T-cell (primary cell): ENCODE measurements around the gene NAIF1. TPM values are rescaled to one million over a fixed set of nuclear protein-coding genes. Genes with fewer than 3 reads are reported as not detected.

Source experiments
- ATAC-seq, 4 experiments: fragments of 200-7000 bp in 3 of 4; fragments of 150-1000 bp in 1 of 4; cut with Tn5 transposase; replicated peaks in 1 of 4; 1 replicate in 3 of 4; 2 replicates in 1 of 4; pipeline ENCODE4 v1.10.0; 2021; ENCODE audit warnings: moderate library complexity in 3 of 4, mild to moderate bottlenecking in 2 of 4, moderate number of reproducible peaks in 1 of 4
- CTCF ChIA-PET, 2 donors: fragments of 300-600 bp; sonication (Branson Sonifier 250); formaldehyde crosslinking; loops; one replicate each; lab custom pipeline; 2022; ENCODE audit warnings: antibody characterized with exemption in 2 of 2; lab: Charles Lee
- POLR2A ChIA-PET, 2 donors: fragments of 300-600 bp; sonication (Branson Sonifier 250); formaldehyde crosslinking; loops; one replicate each; lab custom pipeline; 2022; ENCODE audit warnings: antibody characterized with exemption in 2 of 2; lab: Charles Lee
- DNase-seq, 35 experiments: peaks; one replicate each; pipeline versions ENCODE4 v3.0.0 to v3.0.0-alpha.2; 2013 to 2023
- H3K27ac ChIP-seq: one replicate; pipeline ENCODE4 v1.5.1; 2013; ENCODE audit warnings: low read length
- H3K27me3 ChIP-seq, 2 experiments: replicated peaks in 1 of 2; 1 replicate in 1 of 2; 2 replicates in 1 of 2; pipeline versions ENCODE4 v1.6.1 to v1.7.0; 2013; ENCODE audit warnings: low read length in 1 of 2, mixed read lengths in 1 of 2; ENCODE audit not compliant: control insufficient read depth in 2 of 2, insufficient read depth in 2 of 2; ENCODE audit errors: extremely low read depth in 1 of 2
- H3K36me3 ChIP-seq, 2 donors: 1 replicate in 1 of 2; 2 replicates in 1 of 2; pipeline versions ENCODE4 v1.6.1 to v1.7.0; 2013; ENCODE audit warnings: low read length in 1 of 2; ENCODE audit not compliant: control insufficient read depth in 2 of 2, insufficient read depth in 1 of 2; ENCODE audit errors: extremely low read depth in 1 of 2
- H3K4me1 ChIP-seq, 2 experiments: 1 replicate in 1 of 2; 2 replicates in 1 of 2; pipeline versions ENCODE4 v1.6.1 to v1.7.0; 2013; ENCODE audit warnings: low read length in 2 of 2, mixed read lengths in 1 of 2; ENCODE audit not compliant: insufficient read depth in 2 of 2, control insufficient read depth in 1 of 2; ENCODE audit errors: extremely low read depth in 1 of 2
- H3K4me3 ChIP-seq, 2 donors: 1 replicate in 1 of 2; 2 replicates in 1 of 2; pipeline versions ENCODE4 v1.5.1 to v1.7.0; 2013; ENCODE audit warnings: mild to moderate bottlenecking in 2 of 2, low read length in 1 of 2, moderate library complexity in 1 of 2; ENCODE audit not compliant: control insufficient read depth in 1 of 2; ENCODE audit errors: extremely low read depth in 1 of 2
- H3K9me3 ChIP-seq: 2 replicates; pipeline ENCODE4 v1.7.0; 2013
- H3K27ac Mint-ChIP-seq, 2 donors: one replicate each; pipeline ENCODE4 v1.8.0; 2020 to 2021; ENCODE audit warnings: mild to moderate bottlenecking in 2 of 2, mixed read lengths in 2 of 2
- H3K27me3 Mint-ChIP-seq, 2 donors: one replicate each; pipeline ENCODE4 v1.8.0; 2021 to 2022; ENCODE audit warnings: mixed read lengths in 2 of 2
- H3K36me3 Mint-ChIP-seq: one replicate; pipeline ENCODE4 v1.8.0; 2021; ENCODE audit warnings: mixed read lengths
- H3K4me1 Mint-ChIP-seq, 3 donors: one replicate each; pipeline ENCODE4 v1.8.0; 2020 to 2022; ENCODE audit warnings: mixed read lengths in 3 of 3, mild to moderate bottlenecking in 1 of 3
- H3K4me3 Mint-ChIP-seq, 3 donors: one replicate each; pipeline ENCODE4 v1.8.0; 2020 to 2022; ENCODE audit warnings: mild to moderate bottlenecking in 3 of 3, mixed read lengths in 3 of 3, moderate library complexity in 3 of 3
- H3K9me3 Mint-ChIP-seq, 3 donors: one replicate each; pipeline ENCODE4 v1.8.0; 2020 to 2022; ENCODE audit warnings: mixed read lengths in 3 of 3
- WGBS: methylation state at CpG from one replicate; pipeline ENCODE4 v1.1.5; 2013; ENCODE audit warnings: missing lambda C conversion rate; ENCODE audit not compliant: insufficient coverage; 5-methylcytosine and 5-hydroxymethylcytosine counted together
- total RNA-seq, 35 experiments: library from RNA in 6 of 35; stranded (reverse) in 6 of 35; fragments of 120-200 nt in 1 of 35; gene quantifications; one replicate each; pipeline versions ENCODE4 v1.2.1 to v1.2.4 and lab custom pipeline; 2013 to 2026

Gene NAIF1
- total RNA-seq, 5 donors from 2014 or later (not counting 1 experiment from before 2014, with no cell fraction given): 11.6 to 14.9 (median 13.8) TPM

DNA sequence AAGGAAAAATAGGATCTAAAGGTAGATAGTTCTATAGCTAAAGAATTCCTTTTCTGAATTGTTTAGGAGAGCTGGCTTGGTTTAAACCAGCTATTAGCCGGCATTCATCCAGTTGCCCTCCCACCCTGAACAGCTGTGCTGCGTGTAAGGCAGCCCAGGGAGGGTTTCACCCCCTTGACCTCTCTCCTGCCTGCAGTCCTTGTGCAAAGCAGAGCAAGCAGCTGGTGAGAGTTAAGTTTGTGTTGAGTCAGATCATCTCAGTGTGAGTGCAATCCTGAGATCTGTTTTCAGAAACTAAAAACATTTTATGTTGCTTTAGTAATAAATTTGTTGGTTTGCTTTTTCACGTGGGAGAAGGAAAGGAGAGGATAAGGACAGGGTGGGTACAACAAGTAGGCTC, 13.9 kb upstream of the NAIF1 start:
- DNase-seq (no peak), ATAC-seq (no peak)
- no peak overlapping the region for H3K4me3 Mint-ChIP-seq
- H3K36me3 Mint-ChIP-seq: peaks cover 15% of the 10 kb centered on the region
- CTCF ChIA-PET: no interaction called here
- Histone ChIP-seq H3K4me3 (no peak overlapping the region), H3K36me3 (peaks cover 0 to 30% of the 10 kb centered on the region in 2 donors), H3K27ac (peak overlapping the region; percentile 12), H3K4me1 (peaks cover 2 to 46% of the 10 kb centered on the region in 2 experiments), H3K9me3 (no peaks in the 10 kb centered on the region), H3K27me3 (no peaks in the 10 kb centered on the region)
- peaks cover 37 to 57% (median 57%) of the 10 kb centered on the region in 3 donors for H3K4me1 Mint-ChIP-seq
- no peaks in the 10 kb centered on the region for H3K9me3 Mint-ChIP-seq
- H3K27me3 Mint-ChIP-seq: no peaks in the 10 kb centered on the region
- peak overlapping the region; percentile 75 to 85 for H3K27ac Mint-ChIP-seq
- 86% methylated on average over 1 of the region's 3 CpGs for WGBS
- POLR2A ChIA-PET: no interaction called here

DNA sequence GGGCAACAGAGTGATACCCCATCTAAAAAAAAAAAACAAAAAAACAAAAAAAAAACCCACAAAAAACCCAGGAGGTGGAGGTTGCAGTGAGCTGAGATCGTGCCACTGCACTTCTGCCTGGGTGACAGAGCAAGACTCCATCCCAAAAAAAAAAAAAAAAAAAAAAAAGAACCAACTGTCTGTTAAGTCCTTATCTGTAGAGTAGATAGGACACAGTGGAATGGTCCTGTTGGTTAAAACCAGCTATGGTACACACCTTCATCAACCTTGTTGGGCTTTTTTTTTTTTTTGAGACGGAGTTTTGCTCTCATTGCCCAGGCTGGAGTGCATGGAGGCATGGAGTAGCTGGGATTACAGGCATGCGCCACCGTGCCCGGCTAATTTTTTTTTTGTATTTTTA, 13.1 kb upstream of the NAIF1 start:
- no CpG with 5 or more reads among the region's 5 CpGs for WGBS
- Mint-ChIP-seq H3K4me1 (peaks cover 37 to 55% (median 52%) of the 10 kb centered on the region in 3 donors), H3K36me3 (peaks cover 15% of the 10 kb centered on the region), H3K4me3 (no peak overlapping the region), H3K27ac (no peak overlapping the region), H3K9me3 (no peaks in the 10 kb centered on the region), H3K27me3 (no peaks in the 10 kb centered on the region)
- no peak overlapping the region for H3K4me3 ChIP-seq
- ATAC-seq: no peak
- ChIA-PET POLR2A (no interaction called here), CTCF (interaction anchor here (0.6 to 0.7 kb wide), 4 partner anchors 21 to 575 kb away, joined by 4 to 11 read pairs (median 4); no protein-coding TSS in a partner anchor)
- H3K27me3 ChIP-seq: no peaks in the 10 kb centered on the region
- peaks cover 2 to 45% of the 10 kb centered on the region in 2 experiments for H3K4me1 ChIP-seq
- H3K36me3 ChIP-seq: peaks cover 0 to 30% of the 10 kb centered on the region in 2 donors
- H3K9me3 ChIP-seq: no peaks in the 10 kb centered on the region
- H3K27ac ChIP-seq: no peak overlapping the region
- DNase-seq: no peak

DNA sequence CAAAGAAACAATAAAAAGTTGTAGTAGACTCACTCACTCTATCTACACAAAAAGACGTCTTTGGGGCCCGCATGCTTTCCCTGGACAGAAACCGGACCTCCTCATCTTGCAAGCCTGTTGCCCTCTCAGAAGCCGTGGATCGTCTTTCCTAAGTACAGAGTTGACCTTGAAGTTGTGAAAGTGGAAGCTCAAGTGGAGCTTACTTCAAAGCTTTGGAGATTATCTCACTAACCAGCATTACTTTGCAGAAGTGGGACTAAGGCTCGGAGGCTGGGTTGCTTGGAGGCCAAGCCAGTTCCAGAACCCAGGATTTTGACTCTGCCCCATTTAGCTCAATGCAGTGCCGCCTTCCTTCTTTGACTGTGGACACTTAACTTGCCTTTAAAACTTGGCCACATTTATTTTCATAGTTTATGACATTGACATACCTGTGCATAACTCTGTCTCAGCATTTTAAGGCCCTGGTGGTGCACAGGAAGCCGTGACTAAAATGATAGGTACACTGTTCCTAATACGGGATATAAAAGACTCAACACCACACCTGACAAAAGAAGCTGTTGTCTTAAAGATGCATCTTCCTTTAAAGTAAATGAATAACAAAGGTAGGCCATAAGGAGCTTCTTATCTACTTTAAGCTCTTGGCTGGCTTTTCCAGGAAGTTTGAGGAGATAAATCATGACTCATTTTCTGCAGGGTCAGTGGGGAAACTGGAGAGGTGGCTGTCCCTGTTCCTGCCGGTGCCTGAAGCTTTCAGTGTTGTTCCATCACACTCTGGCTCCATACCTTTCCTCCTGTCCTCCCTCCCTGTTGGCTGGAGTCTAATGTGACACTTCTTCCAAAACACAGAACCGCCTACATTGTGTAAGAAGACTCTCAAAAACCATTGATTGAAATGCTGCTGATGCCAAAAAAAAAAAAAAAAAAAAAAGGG, 11.6 kb upstream of the NAIF1 start:
- H3K27ac Mint-ChIP-seq: peak overlapping the region; percentile 82 to 90
- no peaks in the 10 kb centered on the region for H3K27me3 ChIP-seq
- no peaks in the 10 kb centered on the region for H3K9me3 Mint-ChIP-seq
- H3K4me3 ChIP-seq: no peak overlapping the region
- 55% methylated on average over 2 of the region's 11 CpGs for whole genome bisulfite sequencing
- ChIA-PET POLR2A (interaction anchor here in 1 of 2 donors (0.5 to 0.6 kb wide), 2 partner anchors 9 to 724 kb away, joined by 3 read pairs; no protein-coding TSS in a partner anchor), CTCF (interaction anchor here (0.6 to 1.5 kb wide), 5 partner anchors 13 to 135 kb away, joined by 3 to 5 read pairs (median 5); no protein-coding TSS in a partner anchor)
- peaks cover 12% of the 10 kb centered on the region for H3K36me3 Mint-ChIP-seq
- H3K4me1 ChIP-seq: peaks cover 2 to 51% of the 10 kb centered on the region in 2 experiments
- DNase-seq: no peak
- H3K9me3 ChIP-seq: no peaks in the 10 kb centered on the region
- H3K36me3 ChIP-seq: peaks cover 0 to 26% of the 10 kb centered on the region in 2 donors
- ATAC-seq: peak in 2 of 4 experiments; percentile 31 to 42
- H3K27me3 Mint-ChIP-seq: no peaks in the 10 kb centered on the region
- peak overlapping the region in 1 of 3 donors; percentile 17 for H3K4me3 Mint-ChIP-seq
- H3K27ac ChIP-seq: peak overlapping the region; percentile 24
- peaks cover 40 to 57% (median 49%) of the 10 kb centered on the region in 3 donors for H3K4me1 Mint-ChIP-seq

DNA sequence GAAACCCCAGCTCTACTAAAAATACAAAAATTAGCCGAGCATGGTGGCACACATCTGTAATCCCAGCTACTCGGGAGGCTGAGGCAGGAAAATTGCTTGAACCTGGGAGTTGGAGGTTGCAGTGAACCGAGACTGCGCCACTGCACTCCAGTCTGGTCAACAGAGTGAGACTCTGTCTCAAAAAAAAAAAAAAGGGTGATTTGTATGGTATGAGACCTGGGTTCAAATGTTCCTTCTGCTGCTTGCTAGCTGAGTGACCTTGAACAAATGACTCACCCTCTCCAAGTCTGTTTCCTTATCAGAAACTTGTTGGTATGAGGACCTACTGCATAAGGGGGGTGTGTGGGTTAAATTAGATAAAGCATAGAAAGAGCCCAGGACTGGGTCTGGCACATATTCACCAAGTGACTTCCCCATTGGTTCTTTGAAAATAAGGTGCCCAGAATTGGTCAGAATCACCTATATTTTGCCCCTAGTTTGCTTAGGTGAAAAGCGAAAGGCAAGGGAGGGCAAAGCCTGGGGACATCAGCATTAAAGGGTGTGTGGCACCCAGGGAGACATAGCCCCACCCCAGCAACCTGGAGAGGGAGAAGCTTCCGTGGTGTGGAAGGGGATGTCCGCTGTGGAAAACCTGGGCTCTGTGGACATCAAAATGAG, 10.9 kb upstream of the NAIF1 start:
- no peak for DNase-seq
- Mint-ChIP-seq H3K9me3 (no peaks in the 10 kb centered on the region), H3K27me3 (no peaks in the 10 kb centered on the region), H3K27ac (peak overlapping the region; percentile 82 to 90), H3K4me3 (no peak overlapping the region), H3K4me1 (peaks cover 46 to 63% (median 55%) of the 10 kb centered on the region in 3 donors), H3K36me3 (peaks cover 12% of the 10 kb centered on the region)
- no peak for ATAC-seq
- Histone ChIP-seq H3K9me3 (no peaks in the 10 kb centered on the region), H3K36me3 (peaks cover 0 to 26% of the 10 kb centered on the region in 2 donors), H3K27me3 (no peaks in the 10 kb centered on the region), H3K4me3 (no peak overlapping the region), H3K27ac (no peak overlapping the region), H3K4me1 (peaks cover 8 to 56% of the 10 kb centered on the region in 2 experiments)
- POLR2A ChIA-PET: no interaction called here
- WGBS: 92% methylated on average over 2 of the region's 7 CpGs
- CTCF ChIA-PET: interaction anchor here (0.7 to 1.3 kb wide), 3 partner anchors 14 to 64 kb away, joined by 3 to 5 read pairs (median 3); no protein-coding TSS in a partner anchor

DNA sequence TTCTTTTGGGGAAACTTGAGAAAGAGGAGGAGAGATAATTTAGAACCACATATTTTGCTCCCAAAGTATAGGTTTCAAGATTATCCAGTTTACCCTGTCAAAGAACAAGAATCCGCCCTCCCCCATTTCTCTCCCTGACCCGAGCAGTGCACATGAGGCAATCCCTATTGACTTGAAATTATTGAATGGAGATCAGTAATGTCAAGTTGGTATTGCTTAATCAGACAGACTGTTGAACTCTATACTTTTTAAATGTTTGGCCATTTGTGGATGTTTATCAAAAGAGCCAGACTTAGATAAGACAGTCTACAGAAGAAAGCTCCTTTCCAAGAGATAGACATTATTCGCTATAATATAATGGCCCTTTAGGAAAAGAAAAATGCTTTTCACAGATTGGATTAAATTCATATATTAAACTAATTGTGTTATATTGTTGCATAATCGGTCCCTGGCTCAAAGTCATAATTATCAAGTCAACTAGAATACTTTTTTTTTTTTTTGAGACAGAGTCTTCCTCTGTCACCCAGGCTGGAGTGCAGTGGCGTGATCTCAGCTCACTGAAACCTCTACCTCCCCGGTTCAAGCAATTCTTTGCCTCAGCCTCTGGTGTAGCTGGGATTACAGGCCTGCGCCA, 6.2 kb upstream of the NAIF1 start:
- POLR2A ChIA-PET: no interaction called here
- CTCF ChIA-PET: interaction anchor here in 1 of 2 donors (0.6 to 1.4 kb wide), 8 partner anchors 18 to 173 kb away, joined by 3 to 7 read pairs (median 4); no protein-coding TSS in a partner anchor
- Mint-ChIP-seq H3K4me1 (peaks cover 57 to 72% (median 66%) of the 10 kb centered on the region in 3 donors), H3K27me3 (no peaks in the 10 kb centered on the region), H3K36me3 (peaks cover 8% of the 10 kb centered on the region), H3K4me3 (peak overlapping the region in 1 of 3 donors; percentile 54), H3K27ac (peak overlapping the region; percentile 95 to 96), H3K9me3 (no peaks in the 10 kb centered on the region)
- DNase-seq (no peak), ATAC-seq (no peak)
- Histone ChIP-seq H3K4me3 (no peak overlapping the region), H3K4me1 (peaks cover 29 to 75% of the 10 kb centered on the region in 2 experiments), H3K27me3 (no peaks in the 10 kb centered on the region), H3K36me3 (peaks cover 0 to 8% of the 10 kb centered on the region in 2 donors), H3K9me3 (no peaks in the 10 kb centered on the region), H3K27ac (peak overlapping the region; percentile 86)
- WGBS: 90% methylated on average over 2 of the region's 7 CpGs
